Stomach (tissue), 4 donors: ENCODE measurements around the gene ARL6.

ENCODE experiments used
- CTCF ChIP-seq, 7 experiments: fragments of 450-650 bp in 4 of 7; fragments of 200-600 bp in 3 of 7; sonication (generic) in 3 of 7; IDR thresholded peaks; one replicate each; pipeline ENCODE4 v1.5.1; 2016 to 2019; ENCODE audit warnings: antibody characterized with exemption in 7 of 7, control low read depth in 2 of 7, mild to moderate bottlenecking in 1 of 7
- POLR2A ChIP-seq, 4 donors: fragments of 450-650 bp; IDR thresholded peaks; one replicate each; pipeline ENCODE4 v1.6.1; 2016; ENCODE audit warnings: antibody characterized with exemption in 4 of 4, control low read depth in 2 of 4, mild to moderate bottlenecking in 1 of 4, moderate library complexity in 1 of 4
- POLR2AphosphoS5 ChIP-seq, 3 donors: sonication (generic); formaldehyde crosslinking; IDR thresholded peaks; one replicate each; pipeline ENCODE4 v1.6.1; 2016; ENCODE audit warnings: antibody characterized with exemption in 3 of 3

- TF ChIP-seq CTCF (IDR thresholded peaks at IDR 0.05) (no peak), POLR2AphosphoS5 (IDR thresholded peaks at IDR 0.05) (no peak), POLR2A (IDR thresholded peaks at IDR 0.05) (no peak)
These were observed 44.1 kb upstream of the ARL6 start for GRCh38 chr3:97720417-97720816.
